ENCODE results near the gene MAEA.

DNA sequence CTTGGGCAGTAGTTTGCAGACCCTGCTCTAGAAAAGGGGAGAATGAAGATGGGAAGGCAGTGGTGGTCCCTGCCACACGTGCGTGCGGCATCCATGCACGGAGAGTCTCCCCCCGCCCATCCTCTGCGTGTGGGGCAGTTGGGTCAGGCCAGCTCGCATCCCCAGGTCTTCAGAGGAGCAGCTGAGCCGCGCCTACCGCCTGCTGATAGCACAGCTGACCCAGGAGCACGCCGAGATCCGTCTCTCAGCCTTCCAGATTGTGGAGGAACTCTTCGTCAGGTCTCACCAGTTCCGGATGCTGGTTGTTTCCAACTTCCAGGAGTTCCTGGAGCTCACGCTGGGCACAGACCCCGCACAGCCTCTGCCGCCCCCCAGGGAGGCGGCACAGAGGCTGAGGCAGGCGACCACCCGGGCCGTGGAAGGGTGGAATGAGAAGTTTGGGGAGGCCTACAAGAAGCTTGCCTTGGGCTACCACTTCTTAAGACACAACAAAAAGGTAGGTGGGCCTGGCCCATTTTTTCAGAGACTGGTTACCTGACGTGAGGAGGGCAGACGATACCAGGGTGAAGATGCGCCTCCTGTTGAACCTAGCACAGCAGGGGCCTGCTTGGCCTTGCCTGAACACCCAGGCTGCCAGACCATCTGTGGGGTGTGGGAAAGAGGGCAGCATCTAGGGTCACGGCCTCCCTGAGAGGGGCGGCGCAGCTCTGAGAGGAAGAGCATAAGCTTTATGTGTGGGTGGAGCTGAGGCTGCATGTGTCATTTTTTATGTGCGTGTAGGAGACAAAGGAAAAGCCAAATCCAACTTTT, 59.9 kb downstream of the MAEA start:
- TF ChIP-seq, protein P1, sequence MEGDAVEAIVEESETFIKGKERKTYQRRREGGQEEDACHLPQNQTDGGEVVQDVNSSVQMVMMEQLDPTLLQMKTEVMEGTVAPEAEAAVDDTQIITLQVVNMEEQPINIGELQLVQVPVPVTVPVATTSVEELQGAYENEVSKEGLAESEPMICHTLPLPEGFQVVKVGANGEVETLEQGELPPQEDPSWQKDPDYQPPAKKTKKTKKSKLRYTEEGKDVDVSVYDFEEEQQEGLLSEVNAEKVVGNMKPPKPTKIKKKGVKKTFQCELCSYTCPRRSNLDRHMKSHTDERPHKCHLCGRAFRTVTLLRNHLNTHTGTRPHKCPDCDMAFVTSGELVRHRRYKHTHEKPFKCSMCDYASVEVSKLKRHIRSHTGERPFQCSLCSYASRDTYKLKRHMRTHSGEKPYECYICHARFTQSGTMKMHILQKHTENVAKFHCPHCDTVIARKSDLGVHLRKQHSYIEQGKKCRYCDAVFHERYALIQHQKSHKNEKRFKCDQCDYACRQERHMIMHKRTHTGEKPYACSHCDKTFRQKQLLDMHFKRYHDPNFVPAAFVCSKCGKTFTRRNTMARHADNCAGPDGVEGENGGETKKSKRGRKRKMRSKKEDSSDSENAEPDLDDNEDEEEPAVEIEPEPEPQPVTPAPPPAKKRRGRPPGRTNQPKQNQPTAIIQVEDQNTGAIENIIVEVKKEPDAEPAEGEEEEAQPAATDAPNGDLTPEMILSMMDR (IDR thresholded peaks at IDR 0.05): no peak
- TF ChIP-seq POLR2A (IDR thresholded peaks at IDR 0.05): no peak
